RWPE1 (cell line): ENCODE data around the gene C1orf122.

Experiments
- CTCF ChIA-PET: fragments of 350-600 bp; sonication (Branson Sonifier 250); formaldehyde crosslinking; extraction: SDS; loops from one replicate; lab custom pipeline; 2021; lab: Yijun Ruan, JAX
- POLR2A ChIA-PET: fragments of 400-600 bp; formaldehyde crosslinking; extraction: SDS; loops from one replicate; lab custom pipeline; 2020; ENCODE audit warnings: antibody characterized with exemption; ENCODE audit not compliant: low non-redundant PET; lab: Yijun Ruan, JAX
- DNase-seq: peaks from one replicate; pipeline ENCODE4 v3.0.0; 2012; ENCODE audit warnings: low spot score
- H3K27ac ChIP-seq: fragments of 450-650 bp; 2 replicates; pipeline ENCODE4 v1.5.1; 2017
- CTCF ChIP-seq: fragments of 450-650 bp; conservative IDR thresholded peaks from 2 replicates; pipeline ENCODE4 v1.5.1; 2017; ENCODE audit warnings: low read depth, mild to moderate bottlenecking

The C1orf122 gene

GRCh38 chr1:37840711-37841110, 33.1 kb downstream of the C1orf122 start:
- ChIA-PET CTCF (interaction anchor here (0.6 kb wide), 1 partner anchor 997 kb away, joined by 3 read pairs; no protein-coding TSS in a partner anchor), POLR2A (no interaction called here)
- DNase-seq = no peak
- TF ChIP-seq CTCF = no peak
- no peak overlapping the region for H3K27ac ChIP-seq

- CTCF ChIA-PET = no interaction called here
- POLR2A ChIA-PET = no interaction called here
Observed at GRCh38 chr1:37841652-37842051, 34.1 kb downstream of the C1orf122 start.

GRCh38 chr1:37844536-37844935, 36.9 kb downstream of the C1orf122 start:
- ChIA-PET CTCF (no interaction called here), POLR2A (no interaction called here)
- no peak for TF ChIP-seq CTCF
- no peak overlapping the region for H3K27ac ChIP-seq
- no peak for DNase-seq

More at GRCh38 chr1:37841652-37842051, 34.1 kb downstream of the C1orf122 start:
- no peak overlapping the region for H3K27ac ChIP-seq
- DNase-seq = no peak
- TF ChIP-seq CTCF = no peak

GRCh38 chr1:37845049-37845646, 37.6 kb downstream of the C1orf122 start:
- H3K27ac ChIP-seq = no peak overlapping the region
- POLR2A ChIA-PET = no interaction called here
- DNase-seq = no peak
- CTCF ChIA-PET = no interaction called here
- TF ChIP-seq CTCF = no peak

GRCh38 chr1:37845786-37846185, 38.2 kb downstream of the C1orf122 start:
- ChIA-PET POLR2A (no interaction called here), CTCF (no interaction called here)
- no peak for TF ChIP-seq CTCF
- no peak overlapping the region for H3K27ac ChIP-seq
- no peak for DNase-seq

GRCh38 chr1:37846647-37847339, 39.2 kb downstream of the C1orf122 start:
- ChIA-PET CTCF (interaction anchor here (0.5 kb wide), 1 partner anchor 14 kb away, joined by 3 read pairs; no protein-coding TSS in a partner anchor), POLR2A (no interaction called here)
- no peak overlapping the region for H3K27ac ChIP-seq
- no peak for DNase-seq
- TF ChIP-seq CTCF = no peak
